Gastroesophageal sphincter (tissue), 3 donors: Measurements from ENCODE around the gene ADGRG4.

ENCODE experiments used
- EP300 ChIP-seq: sonication (generic); formaldehyde crosslinking; IDR thresholded peaks from one replicate; pipeline ENCODE4 v1.6.1; 2017; ENCODE audit warnings: antibody characterized with exemption, mild to moderate bottlenecking
- POLR2AphosphoS5 ChIP-seq: sonication (generic); formaldehyde crosslinking; IDR thresholded peaks from one replicate; pipeline ENCODE4 v1.6.1; 2017; ENCODE audit warnings: antibody characterized with exemption
- TF ChIP-seq, protein P1 (sequence below), 4 experiments: fragments of 200-600 bp in 2 of 4; fragments of 450-650 bp in 2 of 4; sonication (generic) in 1 of 4; IDR thresholded peaks; one replicate each; pipeline ENCODE4 v1.5.1; 2017 to 2019; ENCODE audit warnings: antibody characterized with exemption in 4 of 4, mild to moderate bottlenecking in 2 of 4, moderate library complexity in 2 of 4

DNA sequence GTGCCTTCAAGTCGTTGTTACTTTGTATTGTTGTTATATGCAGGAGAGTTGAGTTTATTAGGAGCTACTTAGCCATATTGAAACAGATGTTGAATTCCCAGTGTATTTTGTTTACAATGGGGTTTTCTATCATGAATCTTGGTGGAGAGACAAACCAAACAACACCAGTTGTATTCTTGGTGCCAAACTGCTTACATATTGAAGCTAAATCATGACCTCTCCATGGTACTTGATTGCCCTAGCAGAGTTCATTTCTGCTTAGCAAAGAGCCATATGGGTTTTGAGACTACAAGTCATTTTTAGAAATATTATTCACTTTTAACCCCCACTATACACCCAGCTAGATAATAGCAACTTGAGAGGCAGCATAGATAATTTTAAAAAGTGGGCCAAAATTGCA lies 85.4 kb downstream of the ADGRG4 start:
- TF ChIP-seq, protein P1, sequence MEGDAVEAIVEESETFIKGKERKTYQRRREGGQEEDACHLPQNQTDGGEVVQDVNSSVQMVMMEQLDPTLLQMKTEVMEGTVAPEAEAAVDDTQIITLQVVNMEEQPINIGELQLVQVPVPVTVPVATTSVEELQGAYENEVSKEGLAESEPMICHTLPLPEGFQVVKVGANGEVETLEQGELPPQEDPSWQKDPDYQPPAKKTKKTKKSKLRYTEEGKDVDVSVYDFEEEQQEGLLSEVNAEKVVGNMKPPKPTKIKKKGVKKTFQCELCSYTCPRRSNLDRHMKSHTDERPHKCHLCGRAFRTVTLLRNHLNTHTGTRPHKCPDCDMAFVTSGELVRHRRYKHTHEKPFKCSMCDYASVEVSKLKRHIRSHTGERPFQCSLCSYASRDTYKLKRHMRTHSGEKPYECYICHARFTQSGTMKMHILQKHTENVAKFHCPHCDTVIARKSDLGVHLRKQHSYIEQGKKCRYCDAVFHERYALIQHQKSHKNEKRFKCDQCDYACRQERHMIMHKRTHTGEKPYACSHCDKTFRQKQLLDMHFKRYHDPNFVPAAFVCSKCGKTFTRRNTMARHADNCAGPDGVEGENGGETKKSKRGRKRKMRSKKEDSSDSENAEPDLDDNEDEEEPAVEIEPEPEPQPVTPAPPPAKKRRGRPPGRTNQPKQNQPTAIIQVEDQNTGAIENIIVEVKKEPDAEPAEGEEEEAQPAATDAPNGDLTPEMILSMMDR (IDR thresholded peaks at IDR 0.05): no peak
- TF ChIP-seq POLR2AphosphoS5: no peak
- TF ChIP-seq EP300: no peak
